GM19452 (cell line): ENCODE results near the gene REPS2.

ENCODE experiments used
- ATAC-seq: cut with Tn5 transposase; IDR thresholded peaks from one replicate; pipeline ENCODE4 v1.9.1; 2021; ENCODE audit not compliant: unreplicated experiment

Gene REPS2

GRCh38 chrX:16997313-16997712 is 50.9 kb downstream of the REPS2 start:
- no peak for ATAC-seq

- ATAC-seq: no peak
Observed at GRCh38 chrX:16999275-16999674, 52.8 kb downstream of the REPS2 start.

GRCh38 chrX:17000751-17001150 is 54.3 kb downstream of the REPS2 start:
- no peak for ATAC-seq

- ATAC-seq: no peak
Observed at GRCh38 chrX:17005712-17006368, 59.4 kb downstream of the REPS2 start.

- ATAC-seq: no peak
Observed at GRCh38 chrX:17007134-17007768, 60.8 kb downstream of the REPS2 start.

GRCh38 chrX:17009856-17010625 is 63.6 kb downstream of the REPS2 start:
- ATAC-seq: no peak

GRCh38 chrX:17012465-17012864 is 66.0 kb downstream of the REPS2 start:
- no peak for ATAC-seq

GRCh38 chrX:17014216-17014615 is 67.8 kb downstream of the REPS2 start:
- ATAC-seq: no peak

GRCh38 chrX:17017134-17017533 is 70.7 kb downstream of the REPS2 start:
- no peak for ATAC-seq

GRCh38 chrX:17020356-17020755 is 73.9 kb downstream of the REPS2 start:
- no peak for ATAC-seq

GRCh38 chrX:17020851-17021821 is 74.7 kb downstream of the REPS2 start:
- ATAC-seq: no peak

- no peak for ATAC-seq
Observed at GRCh38 chrX:17021851-17022604, 75.6 kb downstream of the REPS2 start.

GRCh38 chrX:17023661-17024060 is 77.2 kb downstream of the REPS2 start:
- no peak for ATAC-seq

- ATAC-seq: no peak
Observed at GRCh38 chrX:17024886-17025285, 78.4 kb downstream of the REPS2 start.

GRCh38 chrX:17025621-17026302 is 79.3 kb downstream of the REPS2 start:
- ATAC-seq: no peak

- no peak for ATAC-seq
Observed at GRCh38 chrX:17027931-17028330, 81.5 kb downstream of the REPS2 start.

- no peak for ATAC-seq
Observed at GRCh38 chrX:17028356-17028755, 81.9 kb downstream of the REPS2 start.

- no peak for ATAC-seq
Observed at GRCh38 chrX:17030092-17030491, 83.6 kb downstream of the REPS2 start.

- no peak for ATAC-seq
Observed at GRCh38 chrX:17030580-17031270, 84.3 kb downstream of the REPS2 start.
